ENCODE data around the gene ADGRA1.

- no peak for TF ChIP-seq CTCF (conservative IDR thresholded peaks at IDR 0.05; ENCODE audit: low read depth, low read length)
- TF ChIP-seq EZH2 (IDR thresholded peaks at IDR 0.05; ENCODE audit: low read length, unreplicated experiment): no peak
- no peak for TF ChIP-seq EZH2phosphoT487 (IDR thresholded peaks at IDR 0.05; ENCODE audit: borderline replicate concordance, low read length)
Measured at GRCh38 chr10:133040198-133040597, 47.5 kb upstream of the ADGRA1 start.

Measured in PC-3 (cell line).